H9 (cell line): ENCODE measurements around the gene HDLBP. TPM values are rescaled to one million over a fixed set of nuclear protein-coding genes. Genes with fewer than 3 reads are reported as not detected.

ENCODE experiments used
- DNase-seq: peaks from one replicate; pipeline ENCODE4 v3.0.0-alpha.2; 2017
- H2AFZ ChIP-seq: one replicate; pipeline ENCODE4 v1.6.1; 2013; ENCODE audit warnings: mild to moderate bottlenecking, low read length, control low read depth, moderate library complexity
- H2AK5ac ChIP-seq: 2 replicates; pipeline ENCODE4 v1.6.1; 2013; ENCODE audit warnings: low read length, control low read depth, mixed read lengths; ENCODE audit not compliant: insufficient read length
- H2BK120ac ChIP-seq: one replicate; pipeline ENCODE4 v1.6.1; 2013; ENCODE audit warnings: low read depth, mild to moderate bottlenecking, low read length, control low read depth, inconsistent platforms; ENCODE audit not compliant: poor library complexity, severe bottlenecking
- H2BK12ac ChIP-seq: 2 replicates; pipeline ENCODE4 v1.6.1; 2013; ENCODE audit warnings: low read length, control low read depth, mixed read lengths, low read depth; ENCODE audit not compliant: insufficient read length
- H2BK15ac ChIP-seq: 2 replicates; pipeline ENCODE4 v1.6.1; 2013; ENCODE audit warnings: low read depth, low read length, control low read depth
- H2BK20ac ChIP-seq: one replicate; pipeline ENCODE4 v1.6.1; 2013; ENCODE audit warnings: low read depth, mild to moderate bottlenecking, low read length, control low read depth, inconsistent platforms; ENCODE audit not compliant: poor library complexity, severe bottlenecking
- H2BK5ac ChIP-seq: 2 replicates; pipeline ENCODE4 v1.6.1; 2013; ENCODE audit warnings: low read length, control low read depth, mixed read lengths; ENCODE audit not compliant: insufficient read length
- H3K14ac ChIP-seq: 2 replicates; pipeline ENCODE4 v1.6.1; 2013; ENCODE audit warnings: low read length, control low read depth; ENCODE audit not compliant: insufficient read depth
- H3K18ac ChIP-seq: 2 replicates; pipeline ENCODE4 v1.6.1; 2013; ENCODE audit warnings: low read depth, mild to moderate bottlenecking, mixed read lengths, low read length, control low read depth; ENCODE audit not compliant: insufficient read length
- H3K23ac ChIP-seq: 2 replicates; pipeline ENCODE4 v1.6.1; 2013; ENCODE audit warnings: low read length, control low read depth, mixed read lengths, low read depth; ENCODE audit not compliant: insufficient read length
- H3K23me2 ChIP-seq: 2 replicates; pipeline ENCODE4 v1.6.1; 2013; ENCODE audit warnings: low read depth, mild to moderate bottlenecking, mixed read lengths, low read length, control low read depth; ENCODE audit not compliant: insufficient read length, poor library complexity, severe bottlenecking
- H3K27ac ChIP-seq: 2 replicates; pipeline ENCODE4 v1.5.1; 2013; ENCODE audit warnings: low read length, control low read depth, mixed read lengths, low read depth; ENCODE audit not compliant: insufficient read length
- H3K27me3 ChIP-seq: 2 replicates; pipeline ENCODE4 v1.6.1; 2013; ENCODE audit warnings: low read length, control low read depth, inconsistent platforms; ENCODE audit not compliant: insufficient read depth
- H3K4ac ChIP-seq: 2 replicates; pipeline ENCODE4 v1.6.1; 2013; ENCODE audit warnings: low read depth, mild to moderate bottlenecking, control low read depth, inconsistent platforms, low read length, moderate library complexity
- H3K4me1 ChIP-seq: 2 replicates; pipeline ENCODE4 v1.6.1; 2013; ENCODE audit warnings: low read length, control low read depth, inconsistent platforms; ENCODE audit not compliant: insufficient read depth
- H3K4me2 ChIP-seq: 2 replicates; pipeline ENCODE4 v1.6.1; 2013; ENCODE audit warnings: low read length, control low read depth, mixed read lengths; ENCODE audit not compliant: insufficient read length, insufficient read depth
- H3K56ac ChIP-seq: 2 replicates; pipeline ENCODE4 v1.6.1; 2013; ENCODE audit warnings: low read depth, mild to moderate bottlenecking, mixed read lengths, low read length, control low read depth; ENCODE audit not compliant: insufficient read length
- H3K79me1 ChIP-seq: 2 replicates; pipeline ENCODE4 v1.6.1; 2013; ENCODE audit warnings: low read depth, mild to moderate bottlenecking, moderate library complexity, low read length, control low read depth, inconsistent platforms; ENCODE audit not compliant: insufficient read depth, poor library complexity, severe bottlenecking
- H3K79me2 ChIP-seq: 2 replicates; pipeline ENCODE4 v1.6.1; 2013; ENCODE audit warnings: low read length, control low read depth, inconsistent platforms; ENCODE audit not compliant: insufficient read depth
- H3K9ac ChIP-seq: 2 replicates; pipeline ENCODE4 v1.6.1; 2013; ENCODE audit warnings: low read length, control low read depth, mixed read lengths; ENCODE audit not compliant: insufficient read length; ENCODE audit errors: extremely low read depth
- H3K9me3 ChIP-seq: one replicate; pipeline ENCODE4 v1.6.1; 2013; ENCODE audit warnings: low read depth, low read length, inconsistent platforms; ENCODE audit not compliant: control insufficient read depth
- H3T11ph ChIP-seq: one replicate; pipeline ENCODE4 v1.6.1; 2013; ENCODE audit warnings: mild to moderate bottlenecking, low read length, control low read depth, inconsistent platforms
- H4K20me1 ChIP-seq: one replicate; pipeline ENCODE4 v1.6.1; 2013; ENCODE audit not compliant: control insufficient read depth, insufficient read length, insufficient read depth
- H4K5ac ChIP-seq: 2 replicates; pipeline ENCODE4 v1.6.1; 2013; ENCODE audit warnings: low read depth, mild to moderate bottlenecking, mixed read lengths, low read length, control low read depth; ENCODE audit not compliant: insufficient read length
- H4K8ac ChIP-seq: replicated peaks from 2 replicates; pipeline ENCODE4 v1.6.1; 2013; ENCODE audit warnings: low read length, control low read depth, mixed read lengths, low read depth; ENCODE audit not compliant: insufficient read length
- H4K91ac ChIP-seq: 2 replicates; pipeline ENCODE4 v1.6.1; 2013; ENCODE audit warnings: low read depth, mild to moderate bottlenecking, moderate library complexity, mixed read lengths, low read length, control low read depth; ENCODE audit not compliant: insufficient read length
- H3K27ac Mint-ChIP-seq, 3 experiments: 2 replicates in 2 of 3; 3 replicates in 1 of 3; pipeline ENCODE4 v1.8.0; 2020 to 2021; ENCODE audit warnings: mixed read lengths in 3 of 3, mild to moderate bottlenecking in 1 of 3, moderate library complexity in 1 of 3
- H3K27me3 Mint-ChIP-seq: 2 replicates; pipeline ENCODE4 v1.8.0; 2021; ENCODE audit warnings: low read depth, mild to moderate bottlenecking, moderate library complexity, mixed read lengths
- H3K36me3 Mint-ChIP-seq, 3 experiments: 2 replicates in 2 of 3; 3 replicates in 1 of 3; pipeline ENCODE4 v1.8.0; 2020 to 2021; ENCODE audit warnings: low read depth in 3 of 3, mixed read lengths in 3 of 3; ENCODE audit not compliant: insufficient read depth in 1 of 3
- H3K4me1 Mint-ChIP-seq, 2 experiments: 2 replicates each; pipeline ENCODE4 v1.8.0; 2020; ENCODE audit warnings: mixed read lengths in 2 of 2
- H3K4me3 Mint-ChIP-seq, 2 experiments: 2 replicates in 1 of 2; 3 replicates in 1 of 2; pipeline ENCODE4 v1.8.0; 2020 to 2021; ENCODE audit warnings: mild to moderate bottlenecking in 2 of 2, mixed read lengths in 2 of 2, moderate library complexity in 1 of 2
- H3K9me3 Mint-ChIP-seq, 2 experiments: 2 replicates in 1 of 2; 3 replicates in 1 of 2; pipeline ENCODE4 v1.8.0; 2020; ENCODE audit warnings: mild to moderate bottlenecking in 2 of 2, mixed read lengths in 2 of 2, moderate library complexity in 1 of 2
- CTCF ChIP-seq: fragments of 200-600 bp; sonication (generic); conservative IDR thresholded peaks from 3 replicates; pipeline ENCODE4 v1.8.0; 2021; ENCODE audit warnings: antibody characterized with exemption, mild to moderate bottlenecking
- WGBS: extraction: QIAGEN DNeasy Blood & Tissue Kit; methylation state at CpG from one replicate; pipeline ENCODE4 v1.1.7; 2013; ENCODE audit warnings: missing lambda C conversion rate, low lambda C conversion rate, mixed read lengths; ENCODE audit not compliant: insufficient read length; ENCODE audit errors: extremely low coverage; 5-methylcytosine and 5-hydroxymethylcytosine counted together
- total RNA-seq: library from RNA; stranded (reverse); gene quantifications from 2 replicates; pipeline ENCODE4 v1.2.1, GENCODE V29; 2021

Gene HDLBP
- total RNA-seq, 1 experiment from 2014 or later = 364 TPM

- Histone ChIP-seq H4K8ac (no peak overlapping the region), H2BK20ac (no peak overlapping the region), H3K14ac (no peak overlapping the region), H3K4me1 (no peaks in the 10 kb centered on the region), H3K4me2 (no peak overlapping the region), H4K91ac (no peak overlapping the region), H3K27me3 (no peaks in the 10 kb centered on the region), H3K18ac (no peak overlapping the region), H2AFZ (no peak overlapping the region), H2BK12ac (no peak overlapping the region), H3K9ac (no peak overlapping the region), H3K79me2 (no peaks in the 10 kb centered on the region), H3K79me1 (no peaks in the 10 kb centered on the region), H3K23ac (no peak overlapping the region), H2AK5ac (no peak overlapping the region), H3K27ac (no peak overlapping the region), H4K5ac (no peak overlapping the region), H2BK5ac (no peak overlapping the region), H3T11ph (no peak overlapping the region), H3K9me3 (no peaks in the 10 kb centered on the region), H3K23me2 (no peaks in the 10 kb centered on the region), H3K4ac (no peak overlapping the region), H2BK15ac (no peak overlapping the region), H3K56ac (no peak overlapping the region), H4K20me1 (no peaks in the 10 kb centered on the region), H2BK120ac (no peak overlapping the region)
- Mint-ChIP-seq H3K27ac (no peak overlapping the region), H3K4me1 (peaks cover 2% of the 10 kb centered on the region in 2 experiments), H3K36me3 (no peaks in the 10 kb centered on the region), H3K9me3 (no peaks in the 10 kb centered on the region), H3K4me3 (no peak overlapping the region), H3K27me3 (no peaks in the 10 kb centered on the region)
- WGBS = no CpG with 5 or more reads among the region's 8 CpGs
- no peak for DNase-seq
- no peak for TF ChIP-seq CTCF
Measured at GRCh38 chr2:241193271-241193670, 122.2 kb downstream of the HDLBP start.
